ENCODE results near the gene C3orf38. TPM values are rescaled to one million over a fixed set of nuclear protein-coding genes. Genes with fewer than 3 reads are reported as not detected.

C3orf38 gene
- total RNA-seq, 4 donors from 2014 or later = 6.0 to 14.5 (median 8.5) TPM

GRCh38 chr3:88123526-88123925 lies 26.2 kb upstream of the C3orf38 start:
- H3K4me1 ChIP-seq = no peaks in the 10 kb centered on the region
- intact Hi-C loops (cut with DNase I; ENCODE audit: low total_unique reads) = no loop called here
- no peaks in the 10 kb centered on the region for H3K9me3 ChIP-seq
- ATAC-seq (no peak), DNase-seq (no peak)
- no peak overlapping the region for H3K4me3 ChIP-seq
- no peaks in the 10 kb centered on the region for H3K27me3 ChIP-seq
- in situ Hi-C loops (cut with MboI; ENCODE audit: low sequenced_read_pairs in 4 of 4) = loop anchor here in 3 of 4 donors (25.0 kb wide), 3 partner anchors 311 to 761 kb away; no protein-coding TSS in a partner anchor
- H3K36me3 ChIP-seq = no peaks in the 10 kb centered on the region
- no peak overlapping the region for H3K27ac ChIP-seq
- TF ChIP-seq POLR2A (IDR thresholded peaks at IDR 0.05) (no peak), CTCF (IDR thresholded peaks at IDR 0.05 in 4 of 5, conservative IDR thresholded peaks at IDR 0.05 in 1 of 5) (no peak)

- Histone ChIP-seq H3K27ac (no peak overlapping the region), H3K4me3 (no peak overlapping the region), H3K36me3 (peaks cover 0 to 27% of the 10 kb centered on the region in 2 donors), H3K9me3 (no peaks in the 10 kb centered on the region), H3K27me3 (no peaks in the 10 kb centered on the region), H3K4me1 (peaks cover 5 to 7% of the 10 kb centered on the region in 2 donors)
- in situ Hi-C loops (cut with MboI; ENCODE audit: low sequenced_read_pairs in 4 of 4) (no loop called here), intact Hi-C loops (cut with DNase I; ENCODE audit: low total_unique reads) (no loop called here)
- ATAC-seq = no peak
- TF ChIP-seq POLR2A (IDR thresholded peaks at IDR 0.05) (no peak), CTCF (IDR thresholded peaks at IDR 0.05 in 4 of 5, conservative IDR thresholded peaks at IDR 0.05 in 1 of 5) (no peak)
- DNase-seq = no peak
Measured at GRCh38 chr3:88131695-88132094, 18.1 kb upstream of the C3orf38 start.

- Histone ChIP-seq H3K4me1 (peaks cover 5 to 7% of the 10 kb centered on the region in 2 donors), H3K36me3 (peaks cover 0 to 27% of the 10 kb centered on the region in 2 donors), H3K4me3 (no peak overlapping the region), H3K9me3 (no peaks in the 10 kb centered on the region), H3K27me3 (no peaks in the 10 kb centered on the region), H3K27ac (no peak overlapping the region)
- in situ Hi-C loops (cut with MboI; ENCODE audit: low sequenced_read_pairs in 4 of 4) = no loop called here
- TF ChIP-seq CTCF (IDR thresholded peaks at IDR 0.05 in 4 of 5, conservative IDR thresholded peaks at IDR 0.05 in 1 of 5) = no peak
- TF ChIP-seq POLR2A (IDR thresholded peaks at IDR 0.05) = no peak
- no peak for ATAC-seq
- DNase-seq = no peak
- intact Hi-C loops (cut with DNase I; ENCODE audit: low total_unique reads) = no loop called here
Measured at GRCh38 chr3:88132894-88133293, 16.9 kb upstream of the C3orf38 start.

- no peak for ATAC-seq
- Histone ChIP-seq H3K36me3 (peaks cover 0 to 28% of the 10 kb centered on the region in 2 donors), H3K9me3 (no peaks in the 10 kb centered on the region), H3K4me1 (peaks cover 5 to 7% of the 10 kb centered on the region in 2 donors), H3K27ac (no peak overlapping the region), H3K27me3 (no peaks in the 10 kb centered on the region), H3K4me3 (no peak overlapping the region)
- no peak for DNase-seq
- in situ Hi-C loops (cut with MboI; ENCODE audit: low sequenced_read_pairs in 4 of 4) = no loop called here
- intact Hi-C loops (cut with DNase I; ENCODE audit: low total_unique reads) = no loop called here
- no peak for TF ChIP-seq CTCF (IDR thresholded peaks at IDR 0.05 in 4 of 5, conservative IDR thresholded peaks at IDR 0.05 in 1 of 5)
- no peak for TF ChIP-seq POLR2A (IDR thresholded peaks at IDR 0.05)
Measured at GRCh38 chr3:88133711-88134263, 16.0 kb upstream of the C3orf38 start.

- Histone ChIP-seq H3K4me3 (no peak overlapping the region), H3K36me3 (peaks cover 0 to 50% of the 10 kb centered on the region in 2 donors), H3K9me3 (no peaks in the 10 kb centered on the region), H3K27me3 (no peaks in the 10 kb centered on the region), H3K27ac (no peak overlapping the region), H3K4me1 (peaks cover 0 to 6% of the 10 kb centered on the region in 2 donors)
- no peak for TF ChIP-seq CTCF (IDR thresholded peaks at IDR 0.05 in 4 of 5, conservative IDR thresholded peaks at IDR 0.05 in 1 of 5)
- no peak for TF ChIP-seq POLR2A (IDR thresholded peaks at IDR 0.05)
- DNase-seq (no peak), ATAC-seq (no peak)
- intact Hi-C loops (cut with DNase I; ENCODE audit: low total_unique reads) (no loop called here), in situ Hi-C loops (cut with MboI; ENCODE audit: low sequenced_read_pairs in 4 of 4) (no loop called here)
Measured at GRCh38 chr3:88137836-88138235, 11.9 kb upstream of the C3orf38 start.
